Neural progenitor cell (in vitro differentiated cells): ENCODE measurements around the gene TYROBP. TPM values are rescaled to one million over a fixed set of nuclear protein-coding genes. Genes with fewer than 3 reads are reported as not detected.

ENCODE experiments used
- DNase-seq: peaks from one replicate; pipeline ENCODE4 v3.0.0-alpha.2; 2016; ENCODE audit warnings: low spot score
- H2AFZ ChIP-seq: fragments of 200-600 bp; sonication (generic); replicated peaks from 2 replicates; pipeline ENCODE4 v1.6.1; 2016; ENCODE audit warnings: antibody characterized with exemption
- H3F3A ChIP-seq: fragments of 200-600 bp; sonication (generic); 2 replicates; pipeline ENCODE4 v1.6.1; 2016; ENCODE audit warnings: antibody characterized with exemption, low read depth
- H3K27ac ChIP-seq: fragments of 200-600 bp; sonication (generic); 2 replicates; pipeline ENCODE4 v1.5.1; 2016; ENCODE audit warnings: mild to moderate bottlenecking
- H3K27me3 ChIP-seq: fragments of 200-600 bp; sonication (generic); 2 replicates; pipeline ENCODE4 v1.6.1; 2016; ENCODE audit warnings: mild to moderate bottlenecking, moderate library complexity
- H3K36me3 ChIP-seq: fragments of 200-600 bp; sonication (generic); 2 replicates; pipeline ENCODE4 v1.5.1; 2016
- H3K4me1 ChIP-seq: fragments of 200-600 bp; sonication (generic); 2 replicates; pipeline ENCODE4 v1.6.1; 2016; ENCODE audit warnings: mixed run types
- H3K4me2 ChIP-seq: fragments of 200-600 bp; sonication (generic); 2 replicates; pipeline ENCODE4 v1.6.1; 2016
- H3K4me3 ChIP-seq: fragments of 200-600 bp; sonication (generic); 2 replicates; pipeline ENCODE4 v1.5.1; 2016
- H3K79me2 ChIP-seq: fragments of 200-600 bp; sonication (generic); 2 replicates; pipeline ENCODE4 v1.6.1; 2016; ENCODE audit warnings: low read depth
- H3K9ac ChIP-seq: fragments of 200-600 bp; sonication (generic); 2 replicates; pipeline ENCODE4 v1.6.1; 2016
- H3K9me3 ChIP-seq: fragments of 200-600 bp; sonication (generic); 2 replicates; pipeline ENCODE4 v1.5.1; 2016; ENCODE audit warnings: low read depth
- H4K20me1 ChIP-seq: fragments of 200-600 bp; sonication (generic); 2 replicates; pipeline ENCODE4 v1.6.1; 2016; ENCODE audit warnings: low read depth
- H3K27ac Mint-ChIP-seq: 3 replicates; pipeline ENCODE4 v1.8.0; 2021; ENCODE audit warnings: mixed read lengths
- H3K27me3 Mint-ChIP-seq: 2 replicates; pipeline ENCODE4 v1.8.0; 2022; ENCODE audit warnings: low read depth, mild to moderate bottlenecking, inconsistent platforms, moderate library complexity, mixed read lengths; ENCODE audit not compliant: insufficient read depth
- H3K36me3 Mint-ChIP-seq: 3 replicates; pipeline ENCODE4 v1.8.0; 2021; ENCODE audit warnings: mixed read lengths
- H3K4me1 Mint-ChIP-seq: 3 replicates; pipeline ENCODE4 v1.8.0; 2021; ENCODE audit warnings: mixed read lengths
- H3K4me3 Mint-ChIP-seq: 3 replicates; pipeline ENCODE4 v1.8.0; 2021; ENCODE audit warnings: mild to moderate bottlenecking, moderate library complexity, mixed read lengths
- H3K9me3 Mint-ChIP-seq: 3 replicates; pipeline ENCODE4 v1.8.0; 2020; ENCODE audit warnings: mixed read lengths
- EZH2 ChIP-seq: fragments of 200-600 bp; sonication (generic); IDR thresholded peaks from 2 replicates; pipeline ENCODE4 v1.6.1; 2017; ENCODE audit warnings: antibody characterized with exemption, mild to moderate bottlenecking, moderate library complexity
- EZH2phosphoT487 ChIP-seq: fragments of 200-600 bp; sonication (generic); IDR thresholded peaks from 2 replicates; pipeline ENCODE4 v1.6.1; 2017; ENCODE audit warnings: antibody characterized with exemption
- total RNA-seq: library from RNA; depleted of rRNA; stranded (reverse); fragments of >200 nt; gene quantifications from 2 replicates; pipeline ENCODE4 v1.2.3, GENCODE V29; 2015; ENCODE audit warnings: low replicate concordance
- TF ChIP-seq, protein P1 (sequence below): fragments of 200-600 bp; sonication (generic); IDR thresholded peaks from 2 replicates; pipeline ENCODE4 v1.5.1; 2017; ENCODE audit warnings: antibody characterized with exemption, mild to moderate bottlenecking

TYROBP gene
- total RNA-seq, 1 donor from 2014 or later, result not detected

DNA sequence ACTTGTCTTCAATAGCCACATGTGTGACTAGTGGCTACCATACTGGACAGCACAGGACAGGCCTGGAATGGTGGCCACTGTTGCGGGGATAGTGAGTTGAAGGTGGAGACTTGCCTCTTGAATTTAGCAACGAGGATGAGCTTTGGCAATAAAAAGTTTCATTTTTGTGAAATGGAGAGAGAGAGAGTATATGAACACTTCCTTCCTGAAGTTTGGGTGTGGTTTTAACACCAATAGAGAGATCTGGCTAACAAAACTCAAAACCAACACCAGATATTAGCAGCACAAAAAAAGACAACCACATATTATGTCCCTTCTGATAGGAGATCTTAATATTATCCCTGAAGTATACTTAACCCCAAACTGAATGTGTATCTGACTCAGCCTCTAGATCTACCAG, 21.8 kb upstream of the TYROBP start:
- Mint-ChIP-seq H3K4me1 (peaks cover 13% of the 10 kb centered on the region), H3K27me3 (peaks cover 3% of the 10 kb centered on the region), H3K9me3 (no peaks in the 10 kb centered on the region), H3K36me3 (no peaks in the 10 kb centered on the region), H3K4me3 (peak overlapping the region; percentile 54), H3K27ac (no peak overlapping the region)
- no peak overlapping the region for H3K9ac ChIP-seq
- no peak overlapping the region for H3K27ac ChIP-seq
- no peaks in the 10 kb centered on the region for H3K36me3 ChIP-seq
- H3K4me3 ChIP-seq, result no peak overlapping the region
- DNase-seq, result no peak
- no peaks in the 10 kb centered on the region for H3K9me3 ChIP-seq
- TF ChIP-seq EZH2 (no peak), EZH2phosphoT487 (no peak)
- TF ChIP-seq, protein P1, sequence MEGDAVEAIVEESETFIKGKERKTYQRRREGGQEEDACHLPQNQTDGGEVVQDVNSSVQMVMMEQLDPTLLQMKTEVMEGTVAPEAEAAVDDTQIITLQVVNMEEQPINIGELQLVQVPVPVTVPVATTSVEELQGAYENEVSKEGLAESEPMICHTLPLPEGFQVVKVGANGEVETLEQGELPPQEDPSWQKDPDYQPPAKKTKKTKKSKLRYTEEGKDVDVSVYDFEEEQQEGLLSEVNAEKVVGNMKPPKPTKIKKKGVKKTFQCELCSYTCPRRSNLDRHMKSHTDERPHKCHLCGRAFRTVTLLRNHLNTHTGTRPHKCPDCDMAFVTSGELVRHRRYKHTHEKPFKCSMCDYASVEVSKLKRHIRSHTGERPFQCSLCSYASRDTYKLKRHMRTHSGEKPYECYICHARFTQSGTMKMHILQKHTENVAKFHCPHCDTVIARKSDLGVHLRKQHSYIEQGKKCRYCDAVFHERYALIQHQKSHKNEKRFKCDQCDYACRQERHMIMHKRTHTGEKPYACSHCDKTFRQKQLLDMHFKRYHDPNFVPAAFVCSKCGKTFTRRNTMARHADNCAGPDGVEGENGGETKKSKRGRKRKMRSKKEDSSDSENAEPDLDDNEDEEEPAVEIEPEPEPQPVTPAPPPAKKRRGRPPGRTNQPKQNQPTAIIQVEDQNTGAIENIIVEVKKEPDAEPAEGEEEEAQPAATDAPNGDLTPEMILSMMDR, result no peak
- peaks cover 12% of the 10 kb centered on the region for H3F3A ChIP-seq
- H3K79me2 ChIP-seq, result no peaks in the 10 kb centered on the region
- peaks cover 5% of the 10 kb centered on the region for H3K4me1 ChIP-seq
- H3K27me3 ChIP-seq, result no peaks in the 10 kb centered on the region
- H4K20me1 ChIP-seq, result no peaks in the 10 kb centered on the region
- H3K4me2 ChIP-seq, result no peak overlapping the region
- peak overlapping the region; percentile 52 for H2AFZ ChIP-seq

DNA sequence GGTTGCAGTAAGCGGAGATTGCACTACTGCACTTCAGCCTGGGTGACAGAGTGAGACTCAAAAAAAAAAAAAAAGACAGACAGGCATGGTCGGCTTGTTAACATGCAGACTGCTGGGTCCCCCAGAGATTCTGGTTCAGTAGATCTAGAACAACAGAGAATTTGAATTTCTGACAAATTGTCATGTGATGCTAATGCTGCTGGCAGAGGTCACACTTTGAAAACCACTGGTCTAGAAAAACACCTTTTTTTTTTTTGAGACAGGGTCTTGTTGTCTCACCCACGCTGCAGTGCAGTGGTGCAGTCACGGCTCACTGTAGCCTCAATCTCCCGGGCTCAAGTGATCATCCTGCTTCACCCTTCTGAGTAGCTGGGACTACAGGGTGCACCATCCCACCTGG, 20.4 kb upstream of the TYROBP start:
- no peak overlapping the region for H3K4me2 ChIP-seq
- peaks cover 5% of the 10 kb centered on the region for H3K4me1 ChIP-seq
- H3K27me3 ChIP-seq, result no peaks in the 10 kb centered on the region
- no peaks in the 10 kb centered on the region for H3K36me3 ChIP-seq
- Mint-ChIP-seq H3K9me3 (no peaks in the 10 kb centered on the region), H3K36me3 (no peaks in the 10 kb centered on the region), H3K27me3 (peaks cover 7% of the 10 kb centered on the region), H3K4me3 (no peak overlapping the region), H3K27ac (no peak overlapping the region), H3K4me1 (peaks cover 13% of the 10 kb centered on the region)
- peaks cover 12% of the 10 kb centered on the region for H3F3A ChIP-seq
- H4K20me1 ChIP-seq, result no peaks in the 10 kb centered on the region
- H3K9ac ChIP-seq, result no peak overlapping the region
- H3K27ac ChIP-seq, result no peak overlapping the region
- TF ChIP-seq EZH2phosphoT487 (no peak), EZH2 (no peak)
- H3K9me3 ChIP-seq, result no peaks in the 10 kb centered on the region
- DNase-seq, result no peak
- no peak overlapping the region for H2AFZ ChIP-seq
- no peak overlapping the region for H3K4me3 ChIP-seq
- no peaks in the 10 kb centered on the region for H3K79me2 ChIP-seq

DNA sequence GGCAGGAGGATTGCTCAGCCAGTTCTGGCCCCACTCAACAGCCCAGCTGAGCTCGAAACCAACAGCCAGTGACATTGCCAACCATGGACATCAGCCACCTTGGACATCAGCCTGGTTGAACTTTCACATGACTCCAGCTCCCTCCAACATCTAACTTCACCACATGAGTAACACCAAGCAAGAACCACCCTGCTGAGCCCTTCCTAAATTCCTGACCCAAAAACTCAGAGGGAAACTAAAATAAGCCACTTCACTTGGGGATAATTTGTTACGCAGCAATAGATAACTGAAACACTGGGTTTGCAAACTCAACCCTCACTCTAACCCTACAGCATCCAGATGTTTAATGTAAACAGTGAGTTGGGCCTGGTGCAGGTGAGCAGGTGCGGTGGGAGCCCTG, 17.4 kb upstream of the TYROBP start:
- Histone ChIP-seq H4K20me1 (no peaks in the 10 kb centered on the region), H3K4me2 (no peak overlapping the region), H3K9ac (no peak overlapping the region), H3K79me2 (no peaks in the 10 kb centered on the region), H2AFZ (no peak overlapping the region), H3K4me3 (no peak overlapping the region), H3K9me3 (no peaks in the 10 kb centered on the region), H3F3A (no peaks in the 10 kb centered on the region), H3K27me3 (no peaks in the 10 kb centered on the region), H3K4me1 (no peaks in the 10 kb centered on the region), H3K36me3 (no peaks in the 10 kb centered on the region), H3K27ac (no peak overlapping the region)
- Mint-ChIP-seq H3K4me1 (no peaks in the 10 kb centered on the region), H3K36me3 (no peaks in the 10 kb centered on the region), H3K9me3 (no peaks in the 10 kb centered on the region), H3K27me3 (peaks cover 13% of the 10 kb centered on the region), H3K4me3 (no peak overlapping the region), H3K27ac (no peak overlapping the region)
- TF ChIP-seq, protein P1, result no peak
- TF ChIP-seq EZH2phosphoT487, result no peak
- no peak for TF ChIP-seq EZH2
- DNase-seq, result no peak

DNA sequence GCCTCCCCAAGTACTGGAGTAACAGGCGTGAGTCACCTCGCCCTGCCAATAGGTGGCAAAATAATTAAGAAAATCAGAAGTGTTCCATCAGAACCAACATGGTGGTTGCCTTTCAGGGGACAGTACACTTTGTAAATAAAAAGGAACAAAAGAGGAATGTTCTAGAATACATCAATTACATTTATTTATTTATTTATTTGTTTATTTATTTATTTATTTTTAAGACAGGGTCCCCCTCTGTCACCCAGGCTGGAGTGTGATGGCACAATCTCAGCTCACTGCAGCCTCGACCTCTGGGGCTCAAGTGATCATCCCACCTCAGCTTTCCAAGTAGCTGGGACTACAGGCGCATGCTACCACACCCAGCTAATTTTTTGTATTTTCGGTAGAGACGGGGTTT, 12.9 kb upstream of the TYROBP start:
- Histone ChIP-seq H3K36me3 (no peaks in the 10 kb centered on the region), H3K4me2 (no peak overlapping the region), H3K27me3 (peaks cover 5% of the 10 kb centered on the region), H3F3A (no peaks in the 10 kb centered on the region), H2AFZ (no peak overlapping the region), H3K9ac (no peak overlapping the region), H3K79me2 (no peaks in the 10 kb centered on the region), H3K4me3 (no peak overlapping the region), H4K20me1 (no peaks in the 10 kb centered on the region), H3K4me1 (no peaks in the 10 kb centered on the region), H3K27ac (no peak overlapping the region), H3K9me3 (no peaks in the 10 kb centered on the region)
- Mint-ChIP-seq H3K9me3 (no peaks in the 10 kb centered on the region), H3K4me1 (no peaks in the 10 kb centered on the region), H3K27ac (no peak overlapping the region), H3K4me3 (no peak overlapping the region), H3K27me3 (peaks cover 19% of the 10 kb centered on the region), H3K36me3 (no peaks in the 10 kb centered on the region)
- no peak for DNase-seq
- no peak for TF ChIP-seq EZH2
- TF ChIP-seq, protein P1, result no peak
- TF ChIP-seq EZH2phosphoT487, result no peak
